ENCODE data around the gene RHBG.

Gene RHBG

GRCh38 chr1:156394835-156395461, 25.9 kb downstream of the RHBG start:
- no peak overlapping the region for H3K4me3 ChIP-seq (replicated peaks in 1 of 2; ENCODE audit: low read depth in 2 of 2, low read length in 2 of 2)
- DNase-seq (ENCODE audit: low read depth in 2 of 2) = no peak
- TF ChIP-seq CTCF (IDR thresholded peaks at IDR 0.05; ENCODE audit: low read depth, low read length) = no peak

DNA sequence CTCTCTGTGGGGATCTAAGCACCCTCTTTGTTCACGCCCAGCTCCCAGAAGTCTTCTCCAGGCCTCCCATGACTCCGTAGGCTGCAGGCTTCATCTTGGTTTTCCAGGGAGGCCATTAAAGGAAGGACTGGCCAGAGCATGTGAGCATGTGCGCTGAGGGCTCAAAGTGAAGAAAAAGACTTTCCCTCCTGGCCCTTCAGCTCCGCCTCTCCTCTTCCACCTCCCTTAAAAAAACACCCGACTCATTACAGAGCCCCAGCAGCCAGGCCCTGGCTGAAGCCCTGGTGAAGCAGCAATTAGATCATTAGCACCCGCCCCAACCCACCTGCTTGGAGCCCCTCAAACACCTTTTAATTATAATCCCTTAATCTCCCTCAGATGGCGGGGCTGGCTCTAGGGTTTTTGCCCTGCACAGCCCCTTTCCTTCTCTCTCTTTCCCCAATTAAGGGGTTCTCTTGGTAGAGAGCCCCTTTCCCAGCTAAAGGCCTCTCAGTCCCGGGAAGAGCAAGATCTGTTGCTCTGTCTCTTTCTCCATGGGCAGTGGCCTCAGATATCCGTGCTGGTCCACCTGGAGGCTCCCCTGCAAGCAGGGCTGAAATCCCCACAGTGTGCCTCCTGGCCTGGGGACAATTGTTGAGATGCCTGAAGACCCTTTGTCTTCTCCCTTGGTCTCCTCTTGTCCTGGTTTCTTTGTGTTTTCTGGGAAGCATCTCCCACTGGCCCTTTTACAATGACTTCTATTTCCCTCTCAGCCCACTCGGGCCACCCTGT, 30.5 kb downstream of the RHBG start:
- no peak overlapping the region for H3K4me3 ChIP-seq (replicated peaks in 1 of 2; ENCODE audit: low read depth in 2 of 2, low read length in 2 of 2)
- TF ChIP-seq CTCF (IDR thresholded peaks at IDR 0.05; ENCODE audit: low read depth, low read length) = no peak
- DNase-seq (ENCODE audit: low read depth in 2 of 2) = no peak

DNA sequence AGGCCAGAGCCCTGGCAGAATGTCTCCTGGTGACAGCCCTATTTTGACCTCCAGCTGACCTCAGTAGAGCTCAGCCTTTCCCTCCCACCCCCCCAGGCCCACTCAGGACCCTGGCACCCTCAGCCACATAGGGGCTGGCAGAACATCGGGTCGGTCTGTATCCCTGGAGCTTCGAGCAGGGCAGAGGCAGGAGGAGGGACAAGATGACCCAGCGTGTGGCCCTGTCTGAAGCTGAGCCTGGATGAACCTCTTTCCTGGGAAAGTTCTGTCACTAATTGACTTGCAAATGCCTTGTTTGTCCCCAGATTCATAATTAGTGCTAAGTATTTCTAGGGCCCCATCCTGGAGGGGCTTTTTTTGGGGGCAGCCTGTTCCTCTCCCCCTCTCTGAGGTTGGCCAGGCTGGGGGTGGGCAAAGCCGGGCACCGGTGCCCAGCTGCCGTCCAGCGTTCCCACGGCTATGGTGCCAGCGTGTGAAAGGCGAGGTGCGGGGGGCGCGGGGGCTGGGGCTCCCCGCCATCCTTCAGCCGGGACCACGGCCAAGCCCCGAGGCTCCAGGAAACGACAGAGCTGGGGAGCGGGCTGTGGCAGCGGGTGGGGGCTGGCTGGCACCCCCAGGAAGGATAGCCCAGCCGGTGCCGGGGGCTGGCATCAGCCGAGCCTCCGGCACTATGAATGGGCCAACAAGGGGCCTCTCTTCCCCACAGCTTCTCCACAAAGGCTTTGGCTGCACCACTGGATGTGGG, 31.4 kb downstream of the RHBG start:
- no peak for TF ChIP-seq CTCF (IDR thresholded peaks at IDR 0.05; ENCODE audit: low read depth, low read length)
- H3K4me3 ChIP-seq (replicated peaks in 1 of 2; ENCODE audit: low read depth in 2 of 2, low read length in 2 of 2) = no peak overlapping the region
- DNase-seq (ENCODE audit: low read depth in 2 of 2) = no peak

GRCh38 chr1:156401041-156401574, 32.1 kb downstream of the RHBG start:
- H3K4me3 ChIP-seq (replicated peaks in 1 of 2; ENCODE audit: low read depth in 2 of 2, low read length in 2 of 2) = no peak overlapping the region
- DNase-seq (ENCODE audit: low read depth in 2 of 2) = no peak
- no peak for TF ChIP-seq CTCF (IDR thresholded peaks at IDR 0.05; ENCODE audit: low read depth, low read length)

GRCh38 chr1:156401681-156402081, 32.7 kb downstream of the RHBG start:
- DNase-seq (ENCODE audit: low read depth in 2 of 2) = no peak
- H3K4me3 ChIP-seq (replicated peaks in 1 of 2; ENCODE audit: low read depth in 2 of 2, low read length in 2 of 2) = no peak overlapping the region
- TF ChIP-seq CTCF (IDR thresholded peaks at IDR 0.05; ENCODE audit: low read depth, low read length) = no peak

DNA sequence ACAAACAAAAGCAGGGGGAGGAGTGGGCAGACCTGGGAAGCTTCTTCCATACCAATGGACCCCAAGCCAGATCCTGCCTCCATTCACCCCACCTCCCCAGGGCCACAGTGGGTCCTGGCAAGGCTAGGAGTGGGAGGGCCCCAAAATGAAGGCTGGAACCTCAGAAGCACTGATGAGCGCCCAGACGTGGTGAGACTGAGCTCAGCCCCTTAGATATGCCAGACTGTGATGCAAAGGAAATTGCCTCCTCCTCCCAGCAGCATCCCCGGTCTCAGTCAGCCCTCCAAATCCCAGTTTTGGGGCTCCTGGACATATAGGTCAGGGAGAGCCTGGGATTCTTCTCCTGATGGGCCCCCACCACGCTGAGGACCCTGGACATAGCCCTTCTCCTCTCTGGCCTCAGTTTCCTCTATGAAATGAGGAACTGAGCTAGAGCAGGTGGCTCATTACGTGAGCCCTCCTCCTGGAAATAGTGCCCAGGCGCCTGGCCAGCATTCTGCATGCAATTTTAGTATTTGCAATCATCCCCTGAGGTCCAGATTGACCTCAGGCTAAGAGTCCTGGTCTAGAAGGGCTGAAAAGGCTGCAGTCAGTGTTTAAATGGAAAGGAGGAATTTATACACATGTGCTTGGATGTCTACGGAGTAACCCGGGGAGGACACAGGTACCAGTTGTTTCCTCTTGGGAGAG, 33.5 kb downstream of the RHBG start:
- H3K4me3 ChIP-seq (replicated peaks in 1 of 2; ENCODE audit: low read depth in 2 of 2, low read length in 2 of 2) = no peak overlapping the region
- no peak for TF ChIP-seq CTCF (IDR thresholded peaks at IDR 0.05; ENCODE audit: low read depth, low read length)
- DNase-seq (ENCODE audit: low read depth in 2 of 2) = no peak
